Glutamatergic neuron (in vitro differentiated cells): ENCODE measurements around the gene USP20. TPM values are rescaled to one million over a fixed set of nuclear protein-coding genes. Genes with fewer than 3 reads are reported as not detected.

Source experiments
- DNase-seq: peaks from one replicate; pipeline ENCODE4 v3.0.0; 2022
- H3K27ac Mint-ChIP-seq: one replicate; pipeline ENCODE4 v1.8.0; 2020; ENCODE audit warnings: mild to moderate bottlenecking, mixed read lengths, inconsistent platforms; ENCODE audit not compliant: unreplicated experiment
- H3K27me3 Mint-ChIP-seq: one replicate; pipeline ENCODE4 v1.8.0; 2020; ENCODE audit warnings: mild to moderate bottlenecking, moderate library complexity, mixed read lengths, inconsistent platforms; ENCODE audit not compliant: unreplicated experiment
- H3K36me3 Mint-ChIP-seq: one replicate; pipeline ENCODE4 v1.8.0; 2020; ENCODE audit warnings: mild to moderate bottlenecking, mixed read lengths, inconsistent platforms; ENCODE audit not compliant: unreplicated experiment
- H3K4me1 Mint-ChIP-seq: one replicate; pipeline ENCODE4 v1.8.0; 2020; ENCODE audit warnings: mild to moderate bottlenecking, low read depth, mixed read lengths, inconsistent platforms; ENCODE audit not compliant: unreplicated experiment
- H3K4me3 Mint-ChIP-seq: one replicate; pipeline ENCODE4 v1.8.0; 2020; ENCODE audit warnings: mild to moderate bottlenecking, mixed read lengths, inconsistent platforms; ENCODE audit not compliant: unreplicated experiment
- H3K9me3 Mint-ChIP-seq: one replicate; pipeline ENCODE4 v1.8.0; 2020; ENCODE audit warnings: mild to moderate bottlenecking, moderate library complexity, mixed read lengths, inconsistent platforms; ENCODE audit not compliant: unreplicated experiment
- total RNA-seq: library from RNA; stranded (reverse); fragmentation: NEBNext Ultra II Directional; extraction: Animal tissue kit (Norgen Biotek cat#: 25700); gene quantifications from one replicate; pipeline ENCODE4 v1.2.1, GENCODE V29; 2021; ENCODE audit not compliant: unreplicated experiment
- TF ChIP-seq, protein P1 (sequence below): fragments of 200-600 bp; sonication (generic); IDR thresholded peaks from one replicate; pipeline ENCODE4 v1.5.0; 2021; ENCODE audit not compliant: partially characterized antibody, unreplicated experiment

The USP20 gene
- total RNA-seq, 1 donor from 2014 or later: 93.5 TPM

DNA sequence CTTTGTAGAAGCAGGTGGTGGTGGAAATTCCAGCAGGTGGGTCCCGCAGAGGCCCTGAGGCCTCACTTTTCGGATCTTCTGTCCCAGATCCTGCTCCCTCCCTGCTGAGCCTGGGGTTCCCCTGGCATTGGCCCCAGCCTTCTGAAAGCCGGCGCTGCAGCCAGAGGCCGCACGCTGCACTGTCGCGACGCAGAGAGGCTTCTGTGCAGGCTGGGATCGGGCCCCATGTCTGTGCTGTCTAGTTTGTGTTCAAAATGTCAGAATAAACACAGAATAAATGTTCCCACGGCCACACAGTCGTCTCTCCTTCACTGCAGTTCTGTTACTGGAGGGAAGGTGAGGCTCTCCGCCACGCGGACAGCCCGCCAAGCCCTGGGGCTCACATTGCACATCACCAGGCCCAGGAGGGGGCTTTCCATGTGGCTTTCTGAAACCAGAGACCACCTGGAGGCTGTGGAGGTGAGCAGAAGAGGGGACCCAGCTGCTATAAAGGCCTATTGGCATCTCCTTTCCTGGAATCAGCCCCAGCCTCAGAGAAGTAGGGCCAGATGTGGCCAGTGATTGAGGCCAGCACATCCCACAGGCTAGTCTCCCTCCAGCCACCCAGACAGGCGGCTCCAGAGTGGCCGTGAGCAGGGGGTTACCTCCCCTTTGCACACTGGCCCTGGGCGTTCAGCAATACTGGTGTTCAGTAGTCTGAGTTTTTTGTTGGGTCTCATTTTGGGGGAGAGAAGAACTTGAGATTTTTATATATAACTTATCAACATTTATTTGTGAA is 46.5 kb downstream of the USP20 start:
- Mint-ChIP-seq H3K4me1 (peaks cover 32% of the 10 kb centered on the region), H3K36me3 (no peaks in the 10 kb centered on the region), H3K27me3 (peaks cover 4% of the 10 kb centered on the region), H3K27ac (no peak overlapping the region), H3K9me3 (peaks cover 3% of the 10 kb centered on the region), H3K4me3 (no peak overlapping the region)
- TF ChIP-seq, protein P1, sequence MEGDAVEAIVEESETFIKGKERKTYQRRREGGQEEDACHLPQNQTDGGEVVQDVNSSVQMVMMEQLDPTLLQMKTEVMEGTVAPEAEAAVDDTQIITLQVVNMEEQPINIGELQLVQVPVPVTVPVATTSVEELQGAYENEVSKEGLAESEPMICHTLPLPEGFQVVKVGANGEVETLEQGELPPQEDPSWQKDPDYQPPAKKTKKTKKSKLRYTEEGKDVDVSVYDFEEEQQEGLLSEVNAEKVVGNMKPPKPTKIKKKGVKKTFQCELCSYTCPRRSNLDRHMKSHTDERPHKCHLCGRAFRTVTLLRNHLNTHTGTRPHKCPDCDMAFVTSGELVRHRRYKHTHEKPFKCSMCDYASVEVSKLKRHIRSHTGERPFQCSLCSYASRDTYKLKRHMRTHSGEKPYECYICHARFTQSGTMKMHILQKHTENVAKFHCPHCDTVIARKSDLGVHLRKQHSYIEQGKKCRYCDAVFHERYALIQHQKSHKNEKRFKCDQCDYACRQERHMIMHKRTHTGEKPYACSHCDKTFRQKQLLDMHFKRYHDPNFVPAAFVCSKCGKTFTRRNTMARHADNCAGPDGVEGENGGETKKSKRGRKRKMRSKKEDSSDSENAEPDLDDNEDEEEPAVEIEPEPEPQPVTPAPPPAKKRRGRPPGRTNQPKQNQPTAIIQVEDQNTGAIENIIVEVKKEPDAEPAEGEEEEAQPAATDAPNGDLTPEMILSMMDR: no peak
- no peak for DNase-seq

DNA sequence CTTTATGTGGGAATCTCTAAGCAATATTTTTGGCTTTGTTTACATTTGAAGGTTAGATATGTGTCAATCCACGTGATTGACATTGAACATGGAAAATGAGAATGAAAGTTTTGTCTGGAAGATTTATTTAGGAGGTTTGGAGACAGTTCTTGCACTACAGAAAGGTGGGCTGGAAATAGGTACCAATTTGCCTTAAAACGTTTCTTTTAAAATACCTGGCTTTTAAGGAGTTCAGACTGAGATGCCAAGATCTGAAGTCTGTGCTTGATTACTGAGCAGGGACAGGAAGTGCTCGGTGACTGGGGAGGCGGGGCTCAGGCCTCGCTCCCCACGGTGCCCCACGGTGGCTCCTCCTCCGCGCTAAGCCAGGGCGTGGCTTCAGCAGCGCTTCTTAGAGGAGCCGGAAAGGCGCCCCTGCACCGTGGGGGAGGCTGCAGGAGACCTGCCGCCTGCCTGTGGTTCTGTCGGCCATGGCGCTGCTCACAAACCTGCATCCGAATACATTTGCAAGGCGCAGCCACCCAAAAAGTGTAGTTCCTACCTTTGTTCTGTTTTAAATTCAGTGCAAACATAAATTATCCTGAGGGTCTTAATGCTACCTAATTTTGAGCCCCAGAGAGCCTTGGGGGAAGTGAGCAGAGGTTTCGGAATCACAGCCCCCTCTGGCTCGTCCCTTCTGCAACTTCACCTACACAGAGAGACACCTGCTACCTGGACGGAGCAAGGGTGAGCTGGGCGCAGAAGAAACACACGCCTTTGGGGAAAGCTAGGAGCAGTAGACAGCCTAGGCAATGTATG is 49.2 kb downstream of the USP20 start:
- Mint-ChIP-seq H3K36me3 (peaks cover 5% of the 10 kb centered on the region), H3K27me3 (peaks cover 5% of the 10 kb centered on the region), H3K9me3 (peaks cover 8% of the 10 kb centered on the region), H3K27ac (peak overlapping the region; percentile 76), H3K4me3 (peak overlapping the region; percentile 74), H3K4me1 (peaks cover 40% of the 10 kb centered on the region)
- peak; percentile 87 for DNase-seq
- TF ChIP-seq, protein P1: no peak

DNA sequence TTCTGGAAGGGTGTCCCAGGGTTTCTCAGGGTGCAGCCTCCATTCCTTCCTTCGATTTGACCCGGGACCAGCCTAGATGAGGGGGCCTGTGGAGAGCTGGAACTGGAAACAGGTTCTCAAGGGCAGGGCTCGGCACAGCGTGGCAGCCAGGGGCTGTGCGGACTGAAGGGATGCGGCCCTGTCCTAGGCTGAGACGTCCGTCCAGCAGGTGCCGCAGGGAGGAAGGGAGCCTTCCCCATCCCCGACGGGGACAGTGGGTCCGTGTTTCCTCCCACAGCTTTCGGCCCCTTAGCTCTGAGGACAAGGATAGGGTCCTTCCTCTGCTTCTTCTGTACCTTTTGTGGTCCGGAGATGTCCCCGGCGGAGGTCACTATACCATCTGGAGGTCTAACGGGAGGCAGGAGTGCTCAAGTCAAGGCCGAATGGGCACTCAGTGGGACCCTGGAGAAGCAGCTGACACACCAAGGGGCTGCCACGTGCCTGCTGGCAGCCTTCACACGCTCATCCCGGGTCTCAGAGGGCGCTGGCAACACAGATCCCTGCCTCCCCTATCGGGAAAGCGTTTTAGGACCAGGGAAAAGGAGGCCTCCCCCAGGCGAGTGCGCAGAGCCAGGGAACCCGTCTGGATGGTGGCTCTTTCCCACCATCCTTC is 49.9 kb downstream of the USP20 start:
- Mint-ChIP-seq H3K36me3 (peaks cover 9% of the 10 kb centered on the region), H3K9me3 (peaks cover 8% of the 10 kb centered on the region), H3K27ac (peak overlapping the region; percentile 76), H3K4me1 (peaks cover 44% of the 10 kb centered on the region), H3K4me3 (peak overlapping the region; percentile 46), H3K27me3 (peaks cover 7% of the 10 kb centered on the region)
- DNase-seq: no peak
- TF ChIP-seq, protein P1: no peak

DNA sequence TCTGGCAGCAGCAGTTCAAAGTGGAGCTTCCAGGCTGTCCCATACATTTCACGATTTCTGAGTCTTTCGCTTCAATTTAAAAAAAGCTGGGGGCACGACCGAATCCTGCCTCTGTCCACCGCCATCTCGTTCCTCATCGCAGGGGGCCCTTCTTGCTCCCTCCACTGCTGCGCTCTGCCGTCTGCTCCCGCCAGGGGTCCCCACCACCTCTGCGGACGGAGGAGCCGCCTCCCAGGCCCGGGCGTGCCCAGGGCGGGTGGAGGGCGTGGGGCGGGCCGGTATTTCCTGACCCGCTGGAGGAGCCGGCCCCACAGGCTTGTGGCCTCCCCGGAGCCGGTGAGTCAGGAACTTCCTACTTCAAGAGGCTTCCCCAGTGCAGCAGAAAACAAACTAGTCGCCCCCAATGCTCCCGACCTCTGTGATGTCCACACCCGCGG is 50.4 kb downstream of the USP20 start:
- DNase-seq: peak; percentile 92
- H3K27ac Mint-ChIP-seq: peak overlapping the region; percentile 76
- peaks cover 41% of the 10 kb centered on the region for H3K4me1 Mint-ChIP-seq
- TF ChIP-seq, protein P1: peak; percentile 83
- H3K9me3 Mint-ChIP-seq: peaks cover 8% of the 10 kb centered on the region
- no peak overlapping the region for H3K4me3 Mint-ChIP-seq
- H3K27me3 Mint-ChIP-seq: peaks cover 7% of the 10 kb centered on the region
- peaks cover 9% of the 10 kb centered on the region for H3K36me3 Mint-ChIP-seq
